Fibroblast of skin of left quadriceps (primary cell): ENCODE results near the gene CENPX.
A peak's percentile ranks its signal among the peaks of the same experiment; 100 is the strongest.

Source experiments
- DNase-seq, 2 experiments: peaks; one replicate each; pipeline ENCODE4 v3.0.0-alpha.2; 2013; ENCODE audit warnings: low read depth in 2 of 2

The CENPX gene

DNA sequence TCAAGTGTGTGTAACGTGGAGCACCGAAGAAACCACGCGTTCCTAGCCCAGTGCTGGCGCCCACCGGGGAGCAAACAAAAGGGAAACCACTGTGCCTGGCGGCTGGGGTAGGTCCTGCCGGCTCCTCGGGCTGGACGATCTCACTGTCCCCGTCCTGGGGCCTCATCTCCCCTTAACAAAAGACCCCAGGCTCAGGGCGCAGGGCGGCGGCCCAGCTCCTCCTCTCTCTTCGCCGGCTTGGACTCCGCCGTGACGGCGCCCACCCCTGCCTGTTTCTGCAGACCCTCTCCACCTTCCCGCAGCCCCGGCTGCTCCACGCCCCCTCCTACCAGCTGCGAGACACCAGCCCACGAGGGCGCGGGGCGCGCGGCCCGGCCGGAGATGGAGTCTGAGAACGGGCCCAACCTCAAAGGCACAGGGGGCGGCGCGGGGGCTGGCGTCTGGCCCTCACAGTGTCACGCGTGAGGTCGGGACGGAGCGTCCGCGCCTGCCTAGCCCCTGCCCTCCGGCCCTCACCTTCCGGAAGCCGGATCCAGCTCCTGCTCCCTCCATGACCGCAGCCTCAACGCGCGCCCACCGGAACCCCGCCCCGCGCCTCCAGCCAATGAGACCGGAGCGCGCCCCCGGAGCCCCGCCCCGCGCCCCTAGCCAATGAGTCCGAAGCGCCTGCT lies at the start of gene CENPX:
TSS of gene CENPX (minus strand) at position 569 of the 671 bp plus-strand sequence. CDS start at position 552, 17 bp downstream.
- no peak for DNase-seq

DNA sequence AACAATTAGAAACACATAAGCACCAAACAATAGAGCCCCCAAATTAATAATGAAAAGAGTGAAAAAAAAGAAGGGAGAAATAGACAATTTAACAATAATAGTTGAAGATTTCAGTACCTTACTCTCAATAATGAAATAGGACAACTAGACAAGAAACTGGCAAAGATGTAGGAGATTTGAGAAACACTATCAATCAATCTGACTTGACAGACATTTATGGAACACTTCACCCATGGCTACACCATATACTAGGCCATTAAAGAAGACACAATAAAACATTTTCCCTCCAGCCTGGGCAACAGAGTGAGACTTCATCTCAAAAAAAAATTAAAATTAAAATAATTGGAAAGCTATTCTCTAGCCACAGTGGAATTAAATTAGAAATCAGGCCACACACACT lies 47.9 kb upstream of the CENPX start:
- DNase-seq: no peak

DNA sequence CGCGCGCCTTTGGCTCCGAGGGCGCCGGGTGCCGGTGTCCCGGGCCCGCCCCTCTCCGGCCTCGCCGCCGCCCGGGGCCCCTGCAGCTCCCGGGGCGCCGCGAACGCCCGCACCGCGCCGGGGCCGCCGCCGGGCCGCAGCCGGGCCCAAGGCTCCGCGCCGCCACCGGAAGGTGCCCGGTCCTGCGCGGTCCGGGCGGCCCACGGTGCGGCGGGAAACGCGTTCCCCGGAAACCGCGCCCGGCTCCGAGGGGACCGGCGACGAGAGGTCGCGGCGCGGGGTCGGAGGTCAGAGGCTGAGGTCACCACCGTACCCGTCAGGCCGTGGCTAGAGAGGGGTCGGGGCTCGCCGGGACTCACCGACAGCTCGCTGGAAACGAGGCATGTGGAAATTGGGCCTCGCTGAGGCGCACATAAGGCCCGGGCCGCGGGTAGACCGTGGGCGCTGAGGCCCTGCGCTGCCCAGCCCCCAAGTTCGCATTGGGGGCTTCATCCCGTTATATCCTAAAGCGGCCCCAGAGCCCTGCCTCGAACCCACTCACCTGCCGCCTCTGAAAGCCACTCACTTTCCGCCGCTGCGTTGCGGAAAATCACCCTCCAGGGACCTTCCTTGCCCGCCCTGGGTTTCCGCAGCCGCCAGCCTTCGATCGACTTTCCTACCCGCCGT lies 43.1 kb upstream of the CENPX start, which contains the start of gene DUS1L:
TSS of gene DUS1L (minus strand) at position 167 of the 666 bp plus-strand sequence. CDS start 745 bp downstream, outside the sequence.
- peak; percentile 16 to 18 for DNase-seq

DNA sequence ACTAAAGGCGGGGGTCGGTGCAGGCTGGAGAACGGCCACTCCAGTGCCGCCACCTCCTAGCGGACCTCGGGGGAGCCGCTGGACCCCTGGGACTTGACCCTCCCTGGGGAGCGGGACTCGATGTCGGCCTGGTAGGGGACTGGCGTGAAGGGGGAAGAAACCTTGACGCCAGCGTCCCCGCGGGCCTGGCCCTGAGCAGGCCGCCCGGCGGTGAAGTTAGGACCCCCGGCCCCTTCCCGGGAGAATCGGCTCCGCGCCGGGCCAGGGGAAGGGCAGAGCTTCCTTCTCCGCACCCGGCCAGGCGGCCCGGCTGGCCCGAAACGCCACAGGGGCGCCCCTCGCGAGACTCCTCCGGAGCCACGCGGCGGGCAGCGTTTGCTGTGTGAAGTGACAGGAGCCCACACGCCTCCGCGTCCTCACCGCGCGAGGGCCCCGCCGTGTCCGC lies 42.5 kb upstream of the CENPX start:
- DNase-seq: no peak

DNA sequence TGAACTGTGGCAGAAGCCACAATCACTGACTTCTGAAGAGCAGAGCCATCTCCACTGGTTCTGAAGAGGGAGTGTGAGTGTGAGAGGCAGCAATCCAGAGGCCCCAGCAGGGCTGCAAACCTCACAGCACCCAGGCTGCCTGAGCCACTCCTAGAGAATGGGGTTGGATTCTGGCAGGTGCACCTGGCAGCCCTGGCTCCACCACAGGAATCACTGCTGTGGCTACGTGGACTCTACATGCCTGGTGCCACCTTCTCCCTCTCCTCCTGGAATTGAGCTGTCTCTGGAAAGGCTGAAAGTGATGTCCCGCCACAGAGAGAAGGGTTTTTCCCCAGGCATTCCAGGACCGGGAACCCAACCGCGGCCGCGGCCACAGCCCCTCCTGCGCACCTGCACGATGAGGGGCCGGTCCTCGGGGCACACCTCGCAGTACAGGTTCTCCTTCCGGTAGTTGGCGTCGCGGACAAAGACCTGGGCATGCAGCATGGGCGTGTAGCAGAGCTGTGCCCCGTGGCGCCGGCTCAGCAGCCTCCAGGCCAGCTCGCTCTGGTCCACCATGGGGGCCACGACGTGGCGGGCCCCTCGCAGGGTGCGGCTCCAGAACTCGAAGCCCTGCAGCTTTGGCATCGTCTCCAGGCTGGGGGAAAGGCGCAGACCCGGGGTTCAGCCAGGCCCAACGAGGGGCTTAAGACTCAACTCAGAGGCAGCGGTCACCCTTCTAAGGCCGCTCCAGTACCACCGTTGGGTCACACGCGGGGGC lies 41.9 kb upstream of the CENPX start:
- DNase-seq: no peak

DNA sequence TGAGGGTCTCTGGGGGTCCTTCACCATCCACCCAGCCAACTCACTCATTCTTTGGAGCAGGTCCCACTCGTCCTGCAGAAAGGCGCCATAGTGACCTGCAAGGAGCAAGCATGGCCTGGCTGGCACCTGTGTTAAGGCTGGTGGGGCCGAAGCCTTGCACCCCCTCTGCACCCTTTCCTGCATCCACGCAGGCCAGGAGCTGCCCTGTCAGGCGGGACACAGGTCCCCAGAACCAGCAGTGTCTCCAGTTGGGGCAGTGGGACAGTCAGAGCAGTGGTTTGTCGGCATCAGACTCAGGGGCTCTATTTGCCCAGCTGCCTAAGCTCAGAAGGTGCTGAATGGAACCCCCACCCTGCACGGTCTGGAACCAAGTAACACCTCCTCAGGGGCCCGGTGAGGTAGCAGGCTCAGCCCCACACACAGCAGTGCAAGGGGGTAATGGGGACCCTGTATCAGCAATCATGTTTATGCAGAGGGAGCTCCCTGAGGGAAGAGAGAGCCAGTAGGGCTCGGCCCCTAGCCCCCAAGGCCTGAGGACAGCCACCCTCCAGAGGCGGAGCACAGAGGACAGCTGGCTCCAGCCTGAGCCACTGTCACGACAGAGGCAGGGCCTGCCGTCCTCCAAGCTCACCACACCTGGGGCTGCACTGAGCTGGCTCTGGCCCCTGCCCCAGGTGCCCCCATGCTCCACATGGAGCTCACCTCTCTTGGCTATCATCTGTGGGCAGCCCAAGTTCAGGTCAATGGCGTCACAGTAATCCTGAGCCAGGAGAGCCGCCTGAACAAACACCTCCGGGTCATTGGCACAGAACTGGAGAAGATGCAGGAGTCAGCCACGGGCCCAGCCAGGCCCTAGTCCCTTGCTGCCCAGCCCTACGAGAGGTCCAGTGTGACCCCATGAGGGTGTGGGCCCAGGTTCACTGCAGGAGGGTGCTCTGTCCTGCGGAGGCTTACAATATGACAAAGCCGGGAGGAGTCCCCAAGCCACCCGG lies 41.0 kb upstream of the CENPX start:
- DNase-seq: no peak

DNA sequence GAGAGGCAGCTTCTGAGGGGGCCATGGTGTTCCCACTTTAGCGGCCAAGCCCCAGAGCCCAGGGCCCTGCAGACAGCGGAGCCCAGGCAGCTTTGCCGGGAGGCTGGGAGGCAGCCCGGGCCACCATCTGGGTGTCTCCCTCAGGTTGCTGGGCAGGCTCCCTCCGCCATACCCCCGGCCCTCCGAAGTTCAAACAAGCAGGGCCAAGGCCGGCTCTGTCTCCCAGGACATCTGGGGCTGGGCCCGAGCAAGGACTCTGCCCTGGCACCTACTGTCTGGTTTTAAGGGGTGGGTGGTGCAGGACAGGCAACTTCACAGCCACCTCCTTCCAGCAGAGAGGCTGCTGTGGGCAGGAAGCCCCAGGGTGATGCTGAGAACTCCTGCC lies 40.3 kb upstream of the CENPX start:
- no peak for DNase-seq

DNA sequence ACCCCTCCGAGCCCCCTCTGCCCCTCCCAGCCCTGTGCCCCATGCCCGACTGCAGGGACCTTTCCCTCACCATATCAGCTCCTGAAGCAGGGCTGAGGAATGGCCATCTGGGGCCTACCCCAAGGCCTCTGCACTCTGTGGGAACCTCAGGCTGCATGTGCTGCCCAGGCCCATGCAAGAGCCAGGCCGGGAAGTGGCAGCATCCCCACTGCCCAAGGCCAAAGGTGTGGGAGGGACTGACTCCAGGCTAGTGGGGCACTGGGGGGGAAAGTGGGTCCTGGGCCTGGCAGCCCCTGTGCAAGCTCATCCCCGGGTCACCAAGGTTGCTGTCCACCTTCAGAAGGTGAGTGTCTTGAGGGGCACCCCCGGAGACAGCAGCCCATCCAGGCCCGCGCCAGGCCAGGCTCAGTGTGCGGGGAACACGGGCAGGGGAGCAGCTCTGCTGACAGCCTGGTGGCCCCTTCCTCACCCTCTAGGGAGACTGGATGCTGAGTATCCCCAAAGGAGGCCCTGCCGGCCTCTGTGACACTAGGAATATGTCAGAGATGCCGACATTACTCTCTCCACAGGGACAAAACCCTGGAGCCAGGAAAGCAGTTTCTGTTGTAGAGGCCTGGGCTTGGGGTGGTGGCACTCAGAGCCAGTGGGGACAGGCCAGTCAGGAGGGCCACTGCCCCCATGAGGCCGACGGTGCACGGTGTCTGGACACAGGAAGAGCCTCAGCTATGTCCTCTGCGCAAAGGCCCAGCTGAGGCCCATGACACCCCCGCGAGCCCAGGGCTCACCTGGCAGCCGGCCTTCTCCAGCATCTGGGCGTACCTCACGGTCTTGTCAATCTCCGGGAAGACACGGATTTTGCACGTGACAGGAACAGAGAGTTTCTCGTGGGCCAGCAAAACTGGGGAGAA lies 39.7 kb upstream of the CENPX start:
- DNase-seq: no peak

DNA sequence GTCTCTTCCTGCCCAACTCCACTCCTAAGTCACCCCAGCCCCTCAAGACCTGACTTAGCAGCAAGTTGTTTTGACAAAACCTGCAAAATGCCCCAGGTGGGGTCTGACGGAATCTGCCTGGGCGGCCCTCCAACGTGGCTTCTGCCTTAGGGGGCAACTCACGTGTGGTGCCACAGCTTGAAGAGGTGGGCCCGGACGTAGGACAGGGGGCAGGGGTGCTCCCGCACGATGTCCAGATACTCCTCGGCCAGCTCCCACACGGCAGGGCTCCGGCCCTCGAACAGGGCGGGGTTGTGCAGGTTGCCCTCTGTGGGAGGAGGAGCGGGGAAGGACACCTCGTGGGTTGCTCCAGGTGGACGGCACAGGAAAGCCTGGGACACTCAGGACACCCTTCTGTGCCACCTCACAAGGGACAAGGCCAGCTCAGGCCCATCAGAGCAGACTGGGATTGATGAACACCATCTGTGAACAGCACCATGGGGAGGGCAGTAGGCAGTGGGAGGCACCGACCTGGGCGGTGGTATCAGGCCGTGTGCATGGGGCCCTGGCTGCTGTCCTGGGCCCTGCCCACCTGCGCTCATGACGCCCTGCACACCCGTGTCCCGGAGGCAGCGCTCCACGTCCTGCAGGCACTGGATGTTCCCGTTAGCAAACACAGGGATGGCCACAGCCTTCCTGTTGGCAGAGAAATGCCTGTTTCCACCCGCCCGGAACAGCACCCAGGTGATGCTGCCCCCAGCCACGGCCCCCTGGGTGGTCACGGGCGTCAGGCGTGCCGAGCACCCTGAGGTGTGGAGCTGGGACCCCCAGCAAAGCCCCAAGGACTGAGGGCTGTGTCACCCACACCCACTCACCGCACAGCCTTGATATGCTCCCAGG lies 38.6 kb upstream of the CENPX start:
- DNase-seq: no peak

DNA sequence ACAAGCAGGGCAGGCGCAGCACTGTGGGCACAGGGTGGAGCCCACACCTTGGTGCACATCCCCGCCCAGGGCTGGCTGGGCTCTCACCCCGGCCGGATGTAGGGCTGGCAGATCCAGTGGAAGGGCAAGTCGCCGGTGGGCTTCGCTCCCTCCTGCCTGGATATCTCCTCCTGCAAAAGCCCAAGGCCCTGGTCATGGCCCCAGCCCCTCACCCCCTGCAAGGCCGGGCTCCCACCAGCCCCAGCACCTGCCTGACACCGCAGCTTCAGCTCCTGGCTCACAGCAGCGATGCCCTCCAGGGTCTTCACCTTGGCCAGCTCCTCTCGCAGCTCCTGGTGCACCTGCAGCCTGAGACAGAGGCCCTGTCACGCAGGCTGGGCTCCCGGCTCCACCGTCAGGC lies 37.9 kb upstream of the CENPX start:
- DNase-seq: no peak

DNA sequence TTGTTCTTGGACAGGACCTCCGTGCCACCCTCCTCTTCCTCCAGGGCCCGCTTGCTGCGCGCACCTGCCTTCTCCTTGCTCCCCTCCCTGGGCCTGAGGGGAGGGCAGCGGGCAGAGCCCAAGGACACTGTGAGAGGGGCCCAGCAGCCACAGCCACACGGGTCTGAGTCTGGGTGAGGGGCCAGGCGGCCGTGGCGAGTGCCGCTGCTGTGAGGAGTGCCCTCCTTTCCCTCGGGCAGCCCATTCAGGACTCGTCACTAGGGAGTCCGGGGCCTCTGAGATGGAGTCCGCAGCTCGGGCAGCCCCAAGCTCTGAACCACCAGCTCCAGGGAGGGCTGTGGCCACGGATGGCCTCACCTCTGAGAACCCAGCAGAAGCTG lies 37.3 kb upstream of the CENPX start:
- no peak for DNase-seq

DNA sequence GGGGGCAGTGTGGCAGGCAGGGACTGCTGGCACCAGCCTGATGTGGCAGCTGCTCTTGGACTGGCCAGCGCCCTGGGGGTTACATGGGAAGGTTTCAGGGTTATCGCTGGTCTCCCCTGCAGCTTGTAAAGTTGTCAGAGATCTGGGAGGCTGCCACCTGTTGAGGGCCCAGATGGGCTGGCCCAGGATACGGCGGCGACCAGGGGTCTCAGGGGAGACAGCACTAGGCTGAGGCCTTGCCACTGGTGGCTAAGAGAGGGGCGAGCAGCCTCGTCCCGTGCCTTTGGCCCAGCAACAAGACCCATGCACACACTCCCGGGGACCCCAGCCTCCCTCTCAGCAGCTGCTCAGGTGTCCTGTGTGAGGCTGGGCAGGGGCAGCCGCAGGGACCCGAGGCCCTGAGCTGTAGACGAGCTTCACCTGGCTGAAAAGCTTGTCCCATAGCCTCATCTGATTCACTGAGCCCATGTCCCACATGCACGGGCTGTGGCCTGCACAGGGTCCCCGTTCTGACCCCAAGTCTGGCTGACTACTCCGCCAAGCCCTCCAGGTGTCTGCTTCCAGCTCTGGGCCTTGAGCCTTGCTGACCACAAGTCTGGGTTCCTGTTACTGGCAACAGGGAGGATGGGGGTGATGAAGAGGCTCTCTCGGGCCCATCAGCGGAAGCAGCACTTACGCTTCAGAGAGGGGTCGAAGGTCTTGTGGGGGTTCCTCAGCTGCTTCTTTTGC lies 36.8 kb upstream of the CENPX start:
- DNase-seq: no peak

DNA sequence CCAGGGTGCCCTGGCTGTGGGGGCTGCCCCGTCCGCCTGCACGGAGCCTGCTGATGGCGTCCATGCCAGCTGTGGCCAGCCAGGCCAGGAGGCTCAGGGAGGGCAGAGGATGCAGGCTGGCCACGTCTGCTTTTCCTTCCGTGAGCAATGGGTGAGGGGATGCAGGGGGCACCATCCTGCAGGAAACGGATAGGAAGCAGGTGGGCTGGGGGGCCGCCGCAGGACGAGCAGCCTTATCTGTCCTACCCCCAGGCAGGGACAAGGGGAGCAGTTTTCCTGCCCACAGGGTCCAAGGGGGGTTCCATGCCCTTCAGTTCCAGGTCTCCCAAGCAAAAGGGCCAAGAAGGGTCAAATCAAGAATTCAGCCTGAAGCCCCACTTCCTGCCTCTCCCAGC lies 36.2 kb upstream of the CENPX start:
- DNase-seq: no peak

DNA sequence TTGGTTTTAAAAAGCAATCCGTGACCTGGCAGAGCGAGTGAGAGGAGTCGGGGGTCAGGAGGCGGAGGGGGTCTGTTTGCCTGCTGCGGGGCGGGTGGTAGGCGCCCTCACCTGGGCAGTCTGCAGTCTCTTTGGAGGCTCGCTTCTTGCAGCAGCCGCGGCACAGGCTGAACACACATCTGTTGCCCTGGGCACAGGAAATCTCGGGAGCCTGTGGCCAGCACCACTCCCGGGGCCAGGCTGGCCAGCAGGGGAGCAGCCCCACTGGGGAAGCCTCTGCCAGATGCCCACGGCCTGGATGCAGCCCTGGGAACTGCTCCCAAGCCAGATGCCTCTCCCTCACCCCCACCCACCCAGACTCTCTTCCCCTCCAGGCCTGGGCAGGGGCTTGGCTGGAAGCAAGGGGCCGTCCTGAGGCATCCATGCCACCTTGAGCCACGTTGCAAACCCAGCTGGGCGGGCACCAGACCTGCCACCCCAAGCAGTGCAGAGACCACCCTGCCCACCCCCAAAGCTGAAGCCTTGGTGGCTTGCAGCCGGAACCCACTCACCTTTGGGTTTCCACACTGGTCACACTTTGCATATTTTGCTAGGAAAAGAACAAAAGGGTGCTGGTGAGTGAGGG lies 35.7 kb upstream of the CENPX start:
- DNase-seq: no peak

DNA sequence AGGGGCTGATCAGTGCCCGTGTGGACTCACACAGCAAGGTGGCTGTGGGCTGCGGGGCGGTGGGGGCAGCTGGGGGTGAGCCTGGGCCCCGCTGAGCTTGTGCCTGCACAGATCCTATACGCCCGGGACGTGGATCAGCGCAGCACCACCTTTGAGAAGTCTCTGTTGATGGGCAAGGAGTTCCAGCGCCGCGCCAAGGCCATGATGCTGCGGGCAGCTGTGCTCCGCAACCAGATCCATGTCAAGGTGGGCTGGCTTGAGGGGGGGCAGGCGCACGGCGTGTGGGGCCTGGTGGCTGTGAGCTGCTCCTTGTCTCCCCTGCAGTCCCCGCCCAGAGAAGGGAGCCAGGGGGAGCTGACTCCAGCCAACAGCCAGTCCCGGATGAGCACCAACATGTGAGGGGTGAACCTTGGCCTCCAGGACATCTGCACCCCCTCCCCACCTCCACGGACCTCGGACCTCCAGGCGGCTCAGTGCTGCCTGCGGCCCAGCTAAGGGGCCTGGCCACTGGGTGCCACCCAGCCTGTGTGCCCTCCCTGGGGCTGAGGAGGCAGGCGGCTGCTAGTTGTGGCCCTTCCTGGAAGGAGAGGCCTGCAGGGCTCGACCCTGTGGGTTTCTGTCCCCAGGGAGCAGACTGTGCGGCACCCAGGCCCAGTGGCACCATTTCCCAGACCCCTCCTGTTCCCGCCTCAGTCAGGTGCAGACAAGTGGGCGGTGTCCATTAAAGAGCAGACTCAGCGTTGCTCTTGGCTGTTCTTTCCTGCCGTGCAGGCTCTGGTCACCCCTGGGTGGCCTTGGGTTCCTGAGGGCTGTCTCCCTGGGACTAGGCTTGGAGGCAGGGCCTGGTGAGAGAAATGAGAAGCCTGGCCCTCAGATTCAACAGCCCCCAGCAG lies 34.3 kb upstream of the CENPX start:
- no peak for DNase-seq

DNA sequence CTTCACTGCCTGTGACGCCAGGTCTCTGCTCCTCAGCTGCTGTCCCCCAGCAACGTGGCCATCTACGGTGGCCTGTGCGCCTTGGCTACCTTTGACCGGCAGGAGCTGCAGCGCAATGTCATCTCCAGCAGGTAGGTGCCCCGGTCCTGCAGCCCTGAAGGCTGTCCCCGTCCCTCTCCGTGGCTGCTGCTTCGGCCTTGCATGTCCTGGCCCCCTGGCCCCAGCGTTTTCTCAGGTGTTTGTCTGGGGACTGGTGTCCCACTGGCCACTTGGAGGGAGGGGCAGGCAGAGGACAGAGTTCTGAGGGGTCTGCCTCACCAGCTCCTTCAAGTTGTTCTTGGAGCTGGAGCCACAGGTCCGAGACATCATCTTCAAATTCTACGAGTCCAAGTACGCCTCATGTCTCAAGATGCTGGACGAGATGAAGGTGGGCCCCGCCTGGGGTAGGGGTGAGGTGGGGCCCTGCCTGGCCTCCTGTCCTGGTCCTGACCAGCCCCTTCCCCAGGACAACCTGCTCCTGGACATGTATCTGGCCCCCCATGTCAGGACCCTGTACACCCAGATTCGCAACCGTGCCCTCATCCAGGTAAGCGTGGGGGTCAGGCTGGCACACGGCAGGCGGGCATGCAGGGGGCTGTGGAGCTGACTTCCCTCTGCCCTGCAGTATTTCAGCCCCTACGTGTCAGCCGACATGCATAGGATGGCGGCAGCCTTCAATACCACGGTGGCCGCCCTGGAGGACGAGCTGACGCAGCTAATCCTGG lies 33.5 kb upstream of the CENPX start:
- DNase-seq: no peak
